H1 (cell line): ENCODE measurements around the gene GALNT7. TPM values are rescaled to one million over a fixed set of nuclear protein-coding genes. Genes with fewer than 3 reads are reported as not detected.

Experiments
- CTCF ChIA-PET: fragments of 300-600 bp; sonication (Branson Sonifier 250); formaldehyde crosslinking; loops from one replicate; lab custom pipeline; 2021; ENCODE audit not compliant: partially characterized antibody; lab: Charles Lee
- POLR2A ChIA-PET: fragments of 300-600 bp; sonication (Branson Sonifier 250); formaldehyde crosslinking; loops from one replicate; lab custom pipeline; 2021; ENCODE audit warnings: inconsistent platforms; ENCODE audit not compliant: partially characterized antibody; lab: Charles Lee
- DNase-seq, 2 experiments: peaks; one replicate each; pipeline versions ENCODE4 v3.0.0 to v3.0.0-alpha.2; 2010 to 2022; ENCODE audit warnings: low spot score in 2 of 2, low read depth in 1 of 2, mixed read lengths in 1 of 2
- FAIRE-seq: peaks from 2 replicates; lab custom pipeline; 2011; peaks lifted over from hg19 to GRCh38; lab: Jason Lieb, UNC
- H2AFZ ChIP-seq: 2 replicates; pipeline ENCODE4 v1.8.1; 2012; ENCODE audit warnings: low read length, inconsistent platforms
- H2AK5ac ChIP-seq: 2 replicates; pipeline ENCODE4 v1.6.1; 2013; ENCODE audit warnings: low read depth, low read length
- H2BK120ac ChIP-seq: replicated peaks from 2 replicates; pipeline ENCODE3; 2013; ENCODE audit warnings: low read depth, low read length, inconsistent platforms
- H2BK12ac ChIP-seq: 2 replicates; pipeline ENCODE4 v1.6.1; 2013; ENCODE audit warnings: low read depth, low read length
- H2BK15ac ChIP-seq: 2 replicates; pipeline ENCODE4 v1.6.1; 2013; ENCODE audit warnings: low read length
- H2BK20ac ChIP-seq: 2 replicates; pipeline ENCODE4 v1.6.1; 2013; ENCODE audit warnings: low read length
- H2BK5ac ChIP-seq: 2 replicates; pipeline ENCODE4 v1.6.1; 2013; ENCODE audit warnings: low read depth, low read length
- H3K14ac ChIP-seq: 2 replicates; pipeline ENCODE4 v1.6.1; 2013; ENCODE audit warnings: inconsistent platforms; ENCODE audit not compliant: insufficient read length
- H3K18ac ChIP-seq: 2 replicates; pipeline ENCODE4 v1.6.1; 2013; ENCODE audit warnings: low read length; ENCODE audit errors: extremely low read depth
- H3K23ac ChIP-seq: 2 replicates; pipeline ENCODE4 v1.6.1; 2013; ENCODE audit warnings: inconsistent platforms; ENCODE audit not compliant: insufficient read length
- H3K23me2 ChIP-seq: 2 replicates; pipeline ENCODE4 v1.6.1; 2013; ENCODE audit warnings: low read depth, low read length
- H3K27ac ChIP-seq: 2 replicates; pipeline ENCODE4 v1.6.1; 2011; ENCODE audit warnings: low read depth, low read length, inconsistent platforms
- H3K27me3 ChIP-seq, 4 experiments: replicated peaks in 1 of 4; 1 replicate in 1 of 4; 2 replicates in 3 of 4; pipeline versions ENCODE4 v1.6.1 to v1.8.1; 2011 to 2013; ENCODE audit warnings: low read length in 3 of 4, mild to moderate bottlenecking in 3 of 4, inconsistent platforms in 2 of 4, mixed read lengths in 2 of 4, moderate library complexity in 1 of 4; ENCODE audit not compliant: control insufficient read depth in 3 of 4, insufficient read depth in 3 of 4; ENCODE audit errors: extremely low read depth in 1 of 4
- H3K36me3 ChIP-seq, 4 experiments: 2 replicates each; pipeline versions ENCODE4 v1.6.1 to v1.8.1; 2011 to 2013; ENCODE audit warnings: mild to moderate bottlenecking in 4 of 4, low read length in 3 of 4, moderate library complexity in 2 of 4, control low read depth in 1 of 4, inconsistent platforms in 1 of 4; ENCODE audit not compliant: insufficient read depth in 4 of 4, control insufficient read depth in 2 of 4
- H3K4ac ChIP-seq: replicated peaks from 2 replicates; pipeline ENCODE3; 2013; ENCODE audit warnings: low read length, low read depth, mixed read lengths, inconsistent platforms; ENCODE audit not compliant: insufficient read length
- H3K4me1 ChIP-seq, 4 experiments: replicated peaks in 1 of 4; 1 replicate in 1 of 4; 2 replicates in 3 of 4; pipeline versions ENCODE4 v1.6.1 to v1.8.1; 2011 to 2013; ENCODE audit warnings: low read length in 3 of 4, inconsistent platforms in 2 of 4, mixed read lengths in 1 of 4; ENCODE audit not compliant: insufficient read depth in 4 of 4, control insufficient read depth in 3 of 4
- H3K4me2 ChIP-seq, 2 experiments: 2 replicates each; pipeline versions ENCODE4 v1.6.1 to v1.8.1; 2011 to 2013; ENCODE audit warnings: low read depth in 2 of 2, low read length in 2 of 2, control low read depth in 1 of 2, inconsistent platforms in 1 of 2, mild to moderate bottlenecking in 1 of 2; ENCODE audit not compliant: insufficient read depth in 1 of 2
- H3K4me3 ChIP-seq, 4 experiments: fragments of 200-600, 300-600 bp in 1 of 4; sonication (generic), shearing (Covaris generic), sonication (Bioruptor Twin) in 1 of 4; 2 replicates each; pipeline versions ENCODE4 v1.5.1 to v1.8.1; 2011 to 2016; ENCODE audit warnings: low read length in 4 of 4, low read depth in 3 of 4, control low read depth in 2 of 4, inconsistent platforms in 2 of 4, mild to moderate bottlenecking in 2 of 4, mixed read lengths in 1 of 4, moderate library complexity in 1 of 4; ENCODE audit not compliant: insufficient read depth in 2 of 4; ENCODE audit errors: extremely low read depth in 1 of 4
- H3K56ac ChIP-seq: replicated peaks from 2 replicates; pipeline ENCODE3; 2013; ENCODE audit warnings: low read depth, mild to moderate bottlenecking, mixed read lengths, low read length, inconsistent platforms; ENCODE audit not compliant: insufficient read length
- H3K79me1 ChIP-seq: 2 replicates; pipeline ENCODE4 v1.6.1; 2013; ENCODE audit warnings: low read depth, low read length, control low read depth
- H3K79me2 ChIP-seq, 2 experiments: 2 replicates each; pipeline versions ENCODE4 v1.6.1 to v1.8.1; 2012 to 2013; ENCODE audit warnings: low read length in 2 of 2, mild to moderate bottlenecking in 2 of 2, inconsistent platforms in 1 of 2; ENCODE audit not compliant: insufficient read depth in 2 of 2, control insufficient read depth in 1 of 2
- H3K9ac ChIP-seq, 4 experiments: replicated peaks in 1 of 4; 1 replicate in 1 of 4; 2 replicates in 3 of 4; pipeline versions ENCODE4 v1.6.1 to v1.8.1; 2011 to 2013; ENCODE audit warnings: low read depth in 3 of 4, low read length in 3 of 4, control low read depth in 2 of 4, mild to moderate bottlenecking in 2 of 4, moderate library complexity in 2 of 4, inconsistent platforms in 1 of 4; ENCODE audit errors: extremely low read depth in 1 of 4
- H3K9me3 ChIP-seq, 2 experiments: 2 replicates each; pipeline versions ENCODE4 v1.6.1 to v1.8.1; 2012 to 2013; ENCODE audit warnings: mild to moderate bottlenecking in 2 of 2, moderate library complexity in 2 of 2, control low read depth in 1 of 2, inconsistent platforms in 1 of 2, low read depth in 1 of 2, low read length in 1 of 2, mixed read lengths in 1 of 2; ENCODE audit not compliant: insufficient read depth in 2 of 2
- H4K20me1 ChIP-seq, 2 experiments: replicated peaks in 1 of 2; 2 replicates each; pipeline versions ENCODE3 to v1.8.1; 2011 to 2013; ENCODE audit warnings: inconsistent platforms in 2 of 2, low read length in 2 of 2, mild to moderate bottlenecking in 1 of 2; ENCODE audit not compliant: insufficient read depth in 2 of 2, control insufficient read depth in 1 of 2
- H4K5ac ChIP-seq: 2 replicates; pipeline ENCODE4 v1.6.1; 2013; ENCODE audit warnings: low read length, low read depth, mixed read lengths, inconsistent platforms; ENCODE audit not compliant: insufficient read length
- H4K8ac ChIP-seq: 2 replicates; pipeline ENCODE4 v1.8.0; 2013; ENCODE audit warnings: mild to moderate bottlenecking, moderate library complexity, low read length, inconsistent platforms; ENCODE audit not compliant: insufficient read depth; ENCODE audit errors: extremely low read depth
- H4K91ac ChIP-seq: replicated peaks from 2 replicates; pipeline ENCODE3; 2013; ENCODE audit warnings: low read length, mixed read lengths, inconsistent platforms; ENCODE audit not compliant: insufficient read length
- CEBPB ChIP-seq: IDR thresholded peaks from 2 replicates; pipeline ENCODE4 v1.6.1; 2012; ENCODE audit warnings: low read depth, low read length
- EGR1 ChIP-seq: IDR thresholded peaks from 2 replicates; pipeline ENCODE4 v1.6.1; 2011; ENCODE audit warnings: low read depth, low read length, borderline replicate concordance
- HDAC6 ChIP-seq: IDR thresholded peaks from one replicate; pipeline ENCODE4 v1.7.1; 2012; ENCODE audit warnings: low read depth, mild to moderate bottlenecking, inconsistent platforms, low read length, moderate library complexity
- MAFK ChIP-seq: IDR thresholded peaks from 2 replicates; pipeline ENCODE4 v1.6.1; 2012; ENCODE audit warnings: low read depth, mild to moderate bottlenecking, improper control_type of control experiment, low read length
- POU5F1 ChIP-seq: IDR thresholded peaks from 2 replicates; pipeline ENCODE4 v1.6.1; 2011; ENCODE audit warnings: low read depth, mild to moderate bottlenecking, low read length, moderate library complexity
- SIRT6 ChIP-seq: IDR thresholded peaks from one replicate; pipeline ENCODE4 v1.7.1; 2012; ENCODE audit warnings: low read length, inconsistent platforms
- TAF1 ChIP-seq: IDR thresholded peaks from 2 replicates; pipeline ENCODE4 v1.6.1; 2011; ENCODE audit warnings: mild to moderate bottlenecking, low read depth, low read length
- TBP ChIP-seq: IDR thresholded peaks from 2 replicates; pipeline ENCODE4 v1.6.1; 2011; ENCODE audit warnings: low read depth, low read length, improper control_type of control experiment
- YY1 ChIP-seq: IDR thresholded peaks from 2 replicates; pipeline ENCODE4 v1.6.1; 2011; ENCODE audit warnings: low read depth, mild to moderate bottlenecking, low read length
- WGBS, 2 experiments: shearing (Covaris generic) in 1 of 2; methylation state at CpG; one replicate each; pipeline versions ENCODE4 v1.1.6 to v1.1.7; 2013 to 2015; ENCODE audit warnings: low lambda C conversion rate in 2 of 2, mixed read lengths in 2 of 2, inconsistent platforms in 1 of 2, low coverage in 1 of 2, missing lambda C conversion rate in 1 of 2; ENCODE audit not compliant: insufficient replicate concordance in 2 of 2, insufficient coverage in 1 of 2, insufficient read length in 1 of 2; ENCODE audit errors: extremely low coverage in 1 of 2, missing lambda C conversion rate in 1 of 2; 5-methylcytosine and 5-hydroxymethylcytosine counted together
- polyA plus RNA-seq, 7 experiments: library from polyadenylated mRNA; depleted of rRNA in 3 of 7; stranded (reverse) in 5 of 7; unstranded in 2 of 7; fragments of >200 nt in 5 of 7; fragments of 200-250 nt in 2 of 7; gene quantifications; 1 replicate in 5 of 7; 2 replicates in 1 of 7; 4 replicates in 1 of 7; pipeline versions ENCODE4 v1.2.1 to v1.2.3, GENCODE V29; 2011 to 2013; ENCODE audit warnings: missing spikeins in 2 of 7, mixed read lengths in 2 of 7
- total RNA-seq: library from RNA; stranded (reverse); fragmentation: NEBNext Ultra II Directional; extraction: Animal tissue kit (Norgen Biotek cat#: 25700); gene quantifications from 2 replicates; pipeline ENCODE4 v1.2.1, GENCODE V29; 2021
- TF ChIP-seq, protein P1 (sequence below): IDR thresholded peaks from 2 replicates; pipeline ENCODE4 v1.6.1; 2012; ENCODE audit warnings: inconsistent platforms

GALNT7 gene
- total and polyA plus RNA-seq, 2 of the 8 experiments (the other 6 are each of a cell fraction or from before 2014, with no cell fraction given) = 22.4 to 85.5 TPM

DNA sequence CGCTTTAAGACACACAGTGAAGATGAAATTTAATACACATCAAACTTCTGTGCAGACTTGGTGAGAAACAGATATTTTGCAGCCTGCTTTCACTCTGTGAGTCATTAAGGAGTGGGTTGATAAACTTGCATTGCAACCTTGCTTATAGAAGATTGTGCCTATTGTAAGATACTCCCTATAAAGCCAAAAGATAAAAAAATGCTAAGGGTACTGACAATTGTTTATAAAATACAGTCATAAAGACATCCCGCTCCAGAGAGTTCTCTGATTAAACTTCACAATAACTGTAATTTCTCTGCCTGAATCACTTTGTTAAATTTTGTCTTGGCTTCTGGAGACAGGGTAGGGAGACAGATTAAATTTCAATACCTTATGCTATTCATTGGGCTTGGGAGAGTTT, 49.1 kb downstream of the GALNT7 start:
- H4K20me1 ChIP-seq = peaks cover 2% of the 10 kb centered on the region in 2 experiments
- peaks cover 0 to 8% (median 3%) of the 10 kb centered on the region in 4 experiments; a peak in 1 of 7 replicates for H3K4me1 ChIP-seq
- H3K4ac ChIP-seq = no peak overlapping the region
- POLR2A ChIA-PET = no interaction called here
- FAIRE-seq (no peak), DNase-seq (no peak)
- H3K4me2 ChIP-seq = no peak overlapping the region
- no peak overlapping the region for H2BK15ac ChIP-seq
- H3K56ac ChIP-seq = no peak overlapping the region
- H3K79me2 ChIP-seq = peaks cover 4 to 92% of the 10 kb centered on the region in 2 experiments; a peak in 3 of 4 replicates
- H3K4me3 ChIP-seq = no peak overlapping the region
- no peak overlapping the region for H2BK12ac ChIP-seq
- H2AFZ ChIP-seq = no peak overlapping the region
- no peaks in the 10 kb centered on the region for H3K27me3 ChIP-seq
- H3K9ac ChIP-seq = no peak overlapping the region
- no peak overlapping the region for H3K18ac ChIP-seq
- no peaks in the 10 kb centered on the region for H3K79me1 ChIP-seq
- H3K27ac ChIP-seq = no peak overlapping the region
- no peak overlapping the region for H2AK5ac ChIP-seq
- WGBS, 2 experiments = 96% methylated on average over 2 of the region's 2 CpGs; no CpG with 5 or more reads in 1 of the 2 experiments
- H2BK120ac ChIP-seq = no peak overlapping the region
- H3K14ac ChIP-seq = no peak overlapping the region
- H2BK20ac ChIP-seq = no peak overlapping the region
- no peaks in the 10 kb centered on the region for H3K9me3 ChIP-seq
- no peak overlapping the region for H4K8ac ChIP-seq
- no peak overlapping the region for H3K23ac ChIP-seq
- H3K23me2 ChIP-seq = no peaks in the 10 kb centered on the region
- no peak overlapping the region for H4K5ac ChIP-seq
- CTCF ChIA-PET = interaction anchor here (0.9 to 1.7 kb wide), 3 partner anchors 8 to 41 kb away, joined by 3 to 5 read pairs (median 4); no protein-coding TSS in a partner anchor
- H2BK5ac ChIP-seq = no peak overlapping the region
- no peaks in the 10 kb centered on the region for H3K36me3 ChIP-seq
- H4K91ac ChIP-seq = no peak overlapping the region
- TF ChIP-seq TAF1 (no peak), POU5F1 (no peak), HDAC6 (no peak), TBP (no peak), MAFK (no peak), YY1 (no peak), CEBPB (no peak), EGR1 (no peak), SIRT6 (no peak)
- TF ChIP-seq, protein P1, sequence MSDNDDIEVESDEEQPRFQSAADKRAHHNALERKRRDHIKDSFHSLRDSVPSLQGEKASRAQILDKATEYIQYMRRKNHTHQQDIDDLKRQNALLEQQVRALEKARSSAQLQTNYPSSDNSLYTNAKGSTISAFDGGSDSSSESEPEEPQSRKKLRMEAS = no peak
